ENCODE data around the gene ARHGAP24. TPM values are rescaled to one million over a fixed set of nuclear protein-coding genes. Genes with fewer than 3 reads are reported as not detected.

ARHGAP24 gene
- total and polyA plus RNA-seq, 3 donors from 2014 or later = 5.7 to 9.9 (median 9.4) TPM

- TF ChIP-seq POLR2A (IDR thresholded peaks at IDR 0.05) (no peak), CTCF (IDR thresholded peaks at IDR 0.05) (no peak)
- Histone ChIP-seq H3K27ac (no peak overlapping the region), H3K4me3 (no peak overlapping the region), H3K27me3 (no peaks in the 10 kb centered on the region), H3K36me3 (ENCODE audit: low read depth, missing control alignments) (no peaks in the 10 kb centered on the region), H3K9me3 (no peaks in the 10 kb centered on the region), H3K4me1 (peaks cover 11% of the 10 kb centered on the region)
- DNase-seq = no peak
- intact Hi-C loops (cut with DNase I; ENCODE audit: low total_unique reads) = no loop called here
- 32 to 49% methylated on average over 6 of the region's 6 CpGs for WGBS, 2 donors
Measured at GRCh38 chr4:85595098-85595775, 120.3 kb downstream of the ARHGAP24 start.

GRCh38 chr4:85595796-85596559 lies 121.0 kb downstream of the ARHGAP24 start:
- H3K27me3 ChIP-seq = no peaks in the 10 kb centered on the region
- peak; percentile 25 for DNase-seq
- 40 to 69% methylated on average over 1 of the region's 1 CpG for WGBS, 2 donors
- intact Hi-C loops (cut with DNase I; ENCODE audit: low total_unique reads) = no loop called here
- H3K4me3 ChIP-seq = no peak overlapping the region
- H3K4me1 ChIP-seq = peaks cover 11% of the 10 kb centered on the region
- no peaks in the 10 kb centered on the region for H3K9me3 ChIP-seq
- H3K27ac ChIP-seq = no peak overlapping the region
- no peak for TF ChIP-seq POLR2A (IDR thresholded peaks at IDR 0.05)
- TF ChIP-seq CTCF (IDR thresholded peaks at IDR 0.05) = no peak
- no peaks in the 10 kb centered on the region for H3K36me3 ChIP-seq (ENCODE audit: low read depth, missing control alignments)

- Histone ChIP-seq H3K4me3 (no peak overlapping the region), H3K27ac (no peak overlapping the region), H3K27me3 (no peaks in the 10 kb centered on the region), H3K36me3 (ENCODE audit: low read depth, missing control alignments) (no peaks in the 10 kb centered on the region), H3K9me3 (no peaks in the 10 kb centered on the region), H3K4me1 (peaks cover 11% of the 10 kb centered on the region)
- WGBS, 2 donors = 90 to 91% methylated on average over 1 of the region's 1 CpG
- intact Hi-C loops (cut with DNase I; ENCODE audit: low total_unique reads) = no loop called here
- DNase-seq = no peak
- TF ChIP-seq CTCF (IDR thresholded peaks at IDR 0.05) (no peak), POLR2A (IDR thresholded peaks at IDR 0.05) (no peak)
Measured at GRCh38 chr4:85598936-85599335, 124.0 kb downstream of the ARHGAP24 start.

GRCh38 chr4:85600501-85600900 lies 125.6 kb downstream of the ARHGAP24 start:
- H3K4me1 ChIP-seq = peaks cover 5% of the 10 kb centered on the region
- whole genome bisulfite sequencing, 2 donors = 85 to 86% methylated on average over 4 of the region's 4 CpGs
- DNase-seq = no peak
- H3K27me3 ChIP-seq = no peaks in the 10 kb centered on the region
- intact Hi-C loops (cut with DNase I; ENCODE audit: low total_unique reads) = no loop called here
- no peaks in the 10 kb centered on the region for H3K36me3 ChIP-seq (ENCODE audit: low read depth, missing control alignments)
- no peak for TF ChIP-seq CTCF (IDR thresholded peaks at IDR 0.05)
- no peak for TF ChIP-seq POLR2A (IDR thresholded peaks at IDR 0.05)
- no peaks in the 10 kb centered on the region for H3K9me3 ChIP-seq
- no peak overlapping the region for H3K27ac ChIP-seq
- H3K4me3 ChIP-seq = no peak overlapping the region
